GM18505 (cell line): ENCODE measurements around the gene HEXD.

Experiments
- ATAC-seq: cut with Tn5 transposase; IDR thresholded peaks from one replicate; pipeline ENCODE4 v1.9.1; 2021; ENCODE audit not compliant: unreplicated experiment
- POLR2A ChIP-seq: IDR thresholded peaks from 4 replicates; pipeline ENCODE4 v1.6.1; 2011; ENCODE audit warnings: borderline replicate concordance; ENCODE audit not compliant: insufficient read depth, insufficient read length; ENCODE audit errors: extremely low read depth

HEXD gene

DNA sequence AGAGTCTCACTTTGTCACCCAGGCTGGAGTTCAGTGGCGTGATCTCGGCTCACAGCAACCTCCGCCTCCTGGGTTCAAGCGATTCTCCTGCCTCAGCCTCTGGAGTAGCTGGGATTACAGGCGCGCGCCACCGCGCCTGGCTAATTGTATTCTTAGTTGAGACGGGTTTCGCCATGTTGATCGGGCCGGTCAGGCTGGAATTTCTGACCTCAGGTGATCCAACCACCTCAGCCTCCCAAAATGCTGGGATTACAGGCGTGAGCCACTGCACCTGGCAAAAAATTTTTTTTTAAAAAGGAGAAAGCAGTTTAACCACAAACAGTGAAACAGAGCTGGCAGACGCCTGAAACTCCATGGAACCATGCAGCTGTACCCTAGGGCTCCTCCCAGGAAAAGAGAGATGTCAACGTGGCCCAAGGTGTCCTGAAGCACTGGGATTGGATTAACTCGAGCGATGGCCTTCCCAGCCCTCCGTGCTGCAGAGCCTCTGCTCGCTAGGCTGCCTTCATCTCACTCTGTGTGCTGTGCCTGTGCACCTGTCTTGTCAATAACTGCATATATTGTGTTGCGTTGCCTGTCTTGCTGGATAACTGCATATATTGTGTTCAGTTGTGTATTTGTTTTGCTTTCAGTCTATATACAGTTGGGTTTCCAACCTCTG lies 71.8 kb downstream of the HEXD start:
- ATAC-seq = no peak
- TF ChIP-seq POLR2A = no peak

- TF ChIP-seq POLR2A = no peak
- no peak for ATAC-seq
These were observed 72.5 kb downstream of the HEXD start for GRCh38 chr17:82490512-82491195.

GRCh38 chr17:82491196-82491530 lies 73.0 kb downstream of the HEXD start:
- no peak for TF ChIP-seq POLR2A
- ATAC-seq = no peak

- no peak for TF ChIP-seq POLR2A
These were observed 73.4 kb downstream of the HEXD start for GRCh38 chr17:82491533-82491932.

More at GRCh38 chr17:82491533-82491932, 73.4 kb downstream of the HEXD start:
- ATAC-seq = no peak
